Stimulated activated CD8-positive, alpha-beta memory T cell treated with anti-CD3 and anti-CD28 coated beads, Interleukin-2, amount 100 ng/mL, for 48 hours (primary cell): ENCODE data around the gene GDF9.

ENCODE experiments used
- DNase-seq, 2 donors: peaks; one replicate each; pipeline ENCODE4 v3.0.0-alpha.2; 2020; ENCODE audit warnings: low read depth in 2 of 2

GDF9 gene

GRCh38 chr5:132820162-132820754 is 46.0 kb downstream of the GDF9 start:
- peak; percentile 87 to 90 for DNase-seq

GRCh38 chr5:132819468-132819867 is 46.8 kb downstream of the GDF9 start:
- DNase-seq: no peak

- DNase-seq: no peak
Measured at GRCh38 chr5:132817011-132817410, 49.3 kb downstream of the GDF9 start.

GRCh38 chr5:132816554-132816953 is 49.7 kb downstream of the GDF9 start:
- DNase-seq: no peak

- DNase-seq: no peak
Measured at GRCh38 chr5:132816083-132816482, 50.2 kb downstream of the GDF9 start.

GRCh38 chr5:132815454-132815853 is 50.8 kb downstream of the GDF9 start:
- no peak for DNase-seq

- DNase-seq: no peak
Measured at GRCh38 chr5:132814503-132815294, 51.6 kb downstream of the GDF9 start.

- no peak for DNase-seq
Measured at GRCh38 chr5:132813599-132814502, 52.4 kb downstream of the GDF9 start.

- DNase-seq: no peak
Measured at GRCh38 chr5:132812781-132813598, 53.3 kb downstream of the GDF9 start, which contains the start of gene SOWAHA. Gene SOWAHA (plus strand): TSS chr5:132813302. CDS start chr5:132813622, 320 bp downstream.

GRCh38 chr5:132812123-132812765 is 54.0 kb downstream of the GDF9 start:
- DNase-seq: no peak
